ENCODE results near the gene TBC1D12.

GRCh38 chr10:94489976-94490788, 87.8 kb downstream of the TBC1D12 start:
- TF ChIP-seq POLR2AphosphoS5 (IDR thresholded peaks at IDR 0.05): no peak
- TF ChIP-seq, protein P1, sequence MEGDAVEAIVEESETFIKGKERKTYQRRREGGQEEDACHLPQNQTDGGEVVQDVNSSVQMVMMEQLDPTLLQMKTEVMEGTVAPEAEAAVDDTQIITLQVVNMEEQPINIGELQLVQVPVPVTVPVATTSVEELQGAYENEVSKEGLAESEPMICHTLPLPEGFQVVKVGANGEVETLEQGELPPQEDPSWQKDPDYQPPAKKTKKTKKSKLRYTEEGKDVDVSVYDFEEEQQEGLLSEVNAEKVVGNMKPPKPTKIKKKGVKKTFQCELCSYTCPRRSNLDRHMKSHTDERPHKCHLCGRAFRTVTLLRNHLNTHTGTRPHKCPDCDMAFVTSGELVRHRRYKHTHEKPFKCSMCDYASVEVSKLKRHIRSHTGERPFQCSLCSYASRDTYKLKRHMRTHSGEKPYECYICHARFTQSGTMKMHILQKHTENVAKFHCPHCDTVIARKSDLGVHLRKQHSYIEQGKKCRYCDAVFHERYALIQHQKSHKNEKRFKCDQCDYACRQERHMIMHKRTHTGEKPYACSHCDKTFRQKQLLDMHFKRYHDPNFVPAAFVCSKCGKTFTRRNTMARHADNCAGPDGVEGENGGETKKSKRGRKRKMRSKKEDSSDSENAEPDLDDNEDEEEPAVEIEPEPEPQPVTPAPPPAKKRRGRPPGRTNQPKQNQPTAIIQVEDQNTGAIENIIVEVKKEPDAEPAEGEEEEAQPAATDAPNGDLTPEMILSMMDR (IDR thresholded peaks at IDR 0.05): no peak

Data from gastroesophageal sphincter (tissue), 3 donors.